ENCODE data around the gene SLC35B1.
"Not testable (repeated sequence)": the region's sequence is repeated elsewhere in the genome, so short reads cannot be mapped to it uniquely, and the experiment has no call there.

SLC35B1 gene

GRCh38 chr17:49680314-49680713, 27.4 kb downstream of the SLC35B1 start:
- no peak for TF ChIP-seq ZNF274 (IDR thresholded peaks at IDR 0.05; ENCODE audit: low read depth, low read length)
- H3K4me3 ChIP-seq (ENCODE audit: low read length), result no peak overlapping the region

DNA sequence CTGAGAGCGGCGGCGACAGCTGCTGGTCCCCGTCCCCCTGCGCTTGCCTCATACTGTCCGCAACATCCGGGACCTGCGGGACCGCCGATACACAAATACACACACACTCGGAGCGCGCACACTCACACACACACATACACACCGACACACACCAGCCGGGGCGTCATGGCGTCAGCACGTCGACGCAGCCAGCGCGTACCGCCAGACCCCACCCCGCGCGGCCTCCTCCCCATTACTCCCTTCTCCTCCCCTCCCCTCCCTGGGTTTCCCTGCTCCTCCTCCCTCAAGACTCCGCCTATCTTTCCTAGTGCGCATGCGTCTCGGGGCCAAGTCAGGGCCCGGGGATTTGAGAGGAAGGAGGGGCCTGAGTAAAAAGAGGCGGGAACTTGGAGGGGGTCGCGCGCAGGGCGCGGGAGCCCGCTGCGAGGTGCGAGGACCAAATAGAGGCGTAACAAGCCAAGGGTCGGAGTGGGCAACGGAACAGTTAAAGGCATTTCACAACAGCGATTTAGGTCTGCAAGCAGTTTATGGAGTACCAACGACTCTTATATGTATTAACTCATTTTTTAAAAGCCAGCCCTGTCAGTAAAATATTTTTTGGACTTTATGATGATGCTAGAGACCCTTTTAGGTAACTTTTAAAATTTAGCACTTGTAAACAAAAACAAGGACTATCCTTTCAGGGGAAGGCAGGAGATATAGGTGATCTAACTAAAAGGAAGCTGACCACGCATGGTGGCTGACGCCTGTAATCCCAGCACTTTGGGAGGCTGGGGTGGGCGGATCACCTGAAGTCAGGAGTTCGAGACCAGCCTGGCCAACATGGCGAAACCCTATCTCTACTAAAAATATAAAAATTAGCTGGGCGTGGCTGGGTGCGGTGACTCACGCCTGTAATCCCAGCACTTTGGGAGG, 29.6 kb downstream of the SLC35B1 start, which contains the start of gene SPOP:
Gene SPOP, minus strand, starts transcription at position 165 of the 915 bp plus-strand sequence. CDS start 55,287 bp downstream, outside the sequence.
- TF ChIP-seq ZNF274 (IDR thresholded peaks at IDR 0.05; ENCODE audit: low read depth, low read length), result no peak
- H3K4me3 ChIP-seq (ENCODE audit: low read length), result peak within 1 kb of the TSS; percentile 97

DNA sequence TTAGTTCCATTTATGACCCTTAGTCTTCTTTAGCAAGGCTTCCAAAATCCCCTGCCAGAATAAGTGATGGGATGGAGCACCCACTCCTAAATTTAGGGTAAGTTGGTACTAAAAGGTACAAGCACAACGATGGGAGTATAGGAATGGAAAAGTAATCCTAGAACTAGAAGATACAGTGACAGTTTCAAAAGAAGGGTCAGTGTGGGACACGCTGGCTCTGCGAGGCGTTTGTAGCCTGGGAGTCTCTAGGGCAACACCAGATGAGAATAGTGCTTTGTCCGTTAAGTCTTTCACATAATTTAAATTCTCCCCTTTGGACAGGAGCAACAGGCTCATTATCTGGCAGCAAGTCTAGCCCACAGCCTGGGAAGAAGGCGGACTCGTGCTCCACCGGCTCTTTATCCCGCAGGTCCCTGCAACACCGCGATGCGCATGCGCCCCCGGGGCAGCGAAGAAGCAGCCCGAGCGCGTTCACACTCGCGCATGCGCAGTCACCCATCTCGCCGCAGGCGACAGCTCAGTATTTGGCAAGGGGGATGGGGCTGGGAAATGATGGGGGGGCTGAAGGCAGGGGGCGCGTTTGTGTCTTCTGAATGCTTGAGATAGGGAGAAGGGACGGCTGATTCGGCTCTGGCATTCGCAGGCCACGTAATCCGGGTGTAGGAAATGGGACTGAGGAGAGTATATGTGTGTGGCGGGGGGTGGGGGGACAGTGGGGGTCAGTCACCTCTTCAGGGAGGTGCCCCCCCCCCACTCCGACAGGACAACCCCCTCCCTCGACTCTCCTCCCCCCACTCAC, 30.4 kb downstream of the SLC35B1 start:
- TF ChIP-seq ZNF274 (IDR thresholded peaks at IDR 0.05; ENCODE audit: low read depth, low read length), result no peak
- H3K4me3 ChIP-seq (ENCODE audit: low read length), result peak overlapping the region; percentile 97

GRCh38 chr17:49676276-49676868, 31.4 kb downstream of the SLC35B1 start:
- peak overlapping the region; percentile 97; the same call in 1 of the 2 replicates for H3K4me3 ChIP-seq (ENCODE audit: low read length)
- TF ChIP-seq ZNF274 (IDR thresholded peaks at IDR 0.05; ENCODE audit: low read depth, low read length), result no peak

DNA sequence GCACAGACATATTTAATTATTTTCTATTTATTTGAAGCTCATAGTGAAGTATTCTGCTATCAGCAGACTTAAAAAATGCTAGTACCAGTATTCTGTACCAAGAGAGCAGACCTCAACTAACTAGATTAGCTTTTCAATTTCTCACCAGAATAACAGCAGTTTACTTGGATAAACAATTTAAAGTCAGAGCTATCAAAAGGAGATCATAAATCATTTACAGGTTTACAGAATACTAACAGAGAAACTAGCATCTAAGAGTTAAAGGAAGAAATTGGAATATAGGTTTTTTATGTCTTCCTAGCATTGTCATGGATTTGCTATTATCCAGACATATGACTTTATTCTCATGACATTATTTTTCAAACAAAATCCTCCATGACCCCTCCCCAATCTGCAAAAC, 33.3 kb downstream of the SLC35B1 start:
- H3K4me3 ChIP-seq (ENCODE audit: low read length), result no peak overlapping the region
- no peak for TF ChIP-seq ZNF274 (IDR thresholded peaks at IDR 0.05; ENCODE audit: low read depth, low read length)

DNA sequence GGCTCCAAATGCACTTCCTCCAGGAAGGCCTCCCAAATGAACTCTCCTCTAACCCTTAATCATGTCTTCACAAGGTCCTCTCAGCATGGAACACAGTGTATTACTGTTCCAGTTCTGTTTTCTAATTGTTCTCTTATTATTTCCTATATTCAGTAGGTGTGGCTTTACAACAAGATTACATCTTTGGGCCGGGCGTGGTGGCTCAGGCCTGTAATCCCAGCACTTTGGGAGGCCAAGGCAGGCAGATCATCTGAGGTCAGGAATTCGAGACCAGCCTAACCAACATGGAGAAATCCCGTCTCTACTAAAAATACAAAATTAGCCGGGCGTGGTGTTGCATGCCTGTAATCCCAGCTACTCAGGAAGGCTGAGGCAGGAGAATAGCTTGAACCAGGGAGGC, 34.1 kb downstream of the SLC35B1 start:
- H3K4me3 ChIP-seq (ENCODE audit: low read length), result not testable (repeated sequence)

DNA sequence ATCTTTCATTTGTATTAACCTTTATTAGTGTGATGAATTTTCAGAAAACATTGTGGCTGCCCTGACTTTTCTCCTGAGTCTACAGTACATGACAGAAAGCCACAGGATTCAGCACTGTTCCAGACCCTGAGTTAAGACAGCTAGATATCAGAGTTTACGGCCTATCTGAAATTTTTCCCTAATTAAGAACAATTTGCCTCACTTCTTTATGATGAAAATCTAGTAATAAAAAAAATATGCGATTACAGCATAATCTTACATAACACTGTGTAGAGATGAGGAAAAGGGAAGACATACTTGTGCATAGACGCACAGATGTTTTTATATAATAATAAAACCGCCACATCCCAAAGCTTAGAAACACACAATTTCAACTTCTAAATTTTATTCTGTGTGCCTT, 37.1 kb downstream of the SLC35B1 start:
- no peak for TF ChIP-seq ZNF274 (IDR thresholded peaks at IDR 0.05; ENCODE audit: low read depth, low read length)
- H3K4me3 ChIP-seq (ENCODE audit: low read length), result no peak overlapping the region

DNA sequence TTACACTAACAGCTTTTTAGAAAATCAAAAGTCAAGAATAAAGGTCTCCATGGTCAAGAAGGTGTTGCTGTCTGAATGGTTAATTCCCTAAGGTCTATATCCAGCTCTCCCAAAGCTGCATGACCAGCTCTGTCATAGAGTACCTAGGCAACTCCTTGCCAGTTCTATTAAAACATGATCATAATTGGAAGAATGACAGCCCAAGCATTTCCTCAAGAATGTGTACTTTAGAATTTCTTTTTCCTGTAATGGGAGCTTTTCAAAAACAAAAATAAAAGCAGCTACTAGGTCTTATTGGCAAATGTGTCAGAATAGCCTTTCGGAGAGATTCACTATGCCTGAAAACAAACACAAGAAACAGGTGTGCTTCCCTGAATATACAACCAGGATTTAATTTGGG, 37.8 kb downstream of the SLC35B1 start:
- no peak overlapping the region for H3K4me3 ChIP-seq (ENCODE audit: low read length)
- TF ChIP-seq ZNF274 (IDR thresholded peaks at IDR 0.05; ENCODE audit: low read depth, low read length), result no peak

GRCh38 chr17:49667854-49668253, 39.9 kb downstream of the SLC35B1 start:
- no peak overlapping the region for H3K4me3 ChIP-seq (ENCODE audit: low read length)
- no peak for TF ChIP-seq ZNF274 (IDR thresholded peaks at IDR 0.05; ENCODE audit: low read depth, low read length)

DNA sequence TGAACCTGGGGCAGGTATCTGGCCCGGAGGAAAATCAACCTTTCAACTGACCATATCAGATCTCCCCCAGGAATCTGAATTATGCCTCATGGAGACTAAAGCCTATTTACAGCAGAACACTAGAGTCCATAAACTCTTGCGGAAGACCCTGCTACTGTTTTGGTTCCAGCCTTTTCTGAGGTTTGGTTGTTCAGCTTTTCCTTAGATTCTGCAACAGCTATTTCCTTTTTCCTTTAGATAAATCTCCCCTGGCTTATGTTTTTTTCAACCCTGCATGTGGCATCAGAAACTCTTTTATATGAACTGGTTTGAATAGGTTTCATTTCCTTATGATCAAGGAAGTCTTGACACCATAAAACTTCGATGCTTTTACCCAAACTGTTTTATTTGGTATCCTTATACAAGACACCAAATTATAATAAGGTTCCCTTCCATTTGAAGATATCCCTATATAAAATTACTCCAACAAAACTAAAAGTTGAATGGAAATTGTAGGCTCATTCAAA, 43.0 kb downstream of the SLC35B1 start:
- TF ChIP-seq ZNF274 (IDR thresholded peaks at IDR 0.05; ENCODE audit: low read depth, low read length), result no peak

GRCh38 chr17:49659661-49660382, 47.9 kb downstream of the SLC35B1 start:
- TF ChIP-seq ZNF274 (IDR thresholded peaks at IDR 0.05; ENCODE audit: low read depth, low read length), result no peak
- no peak overlapping the region for H3K4me3 ChIP-seq (ENCODE audit: low read length)

More for the DNA sequence above, 43.0 kb downstream of the SLC35B1 start:
- no peak overlapping the region for H3K4me3 ChIP-seq (ENCODE audit: low read length)

DNA sequence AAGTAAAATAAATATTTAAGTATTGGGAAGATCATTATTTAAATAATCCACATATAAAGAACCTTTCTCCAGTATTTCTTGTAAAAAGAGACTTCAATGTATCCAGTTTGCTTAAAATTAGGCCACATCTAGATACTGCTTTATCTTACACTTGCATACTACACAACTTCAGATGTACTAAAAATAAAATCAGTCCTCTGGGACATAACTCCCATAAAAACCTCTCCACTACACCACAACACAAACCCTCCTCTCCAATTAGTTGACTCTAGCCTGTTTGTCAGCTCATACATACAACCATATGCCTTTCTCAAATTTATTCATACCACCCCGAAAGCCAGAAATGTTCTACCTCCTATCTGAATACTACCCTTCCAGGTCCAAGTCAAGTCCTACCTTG, 51.5 kb downstream of the SLC35B1 start:
- TF ChIP-seq ZNF274 (IDR thresholded peaks at IDR 0.05; ENCODE audit: low read depth, low read length), result no peak

More for the DNA sequence above, 51.5 kb downstream of the SLC35B1 start:
- no peak overlapping the region for H3K4me3 ChIP-seq (ENCODE audit: low read length)
